GM12892 (cell line): Measurements from ENCODE around the gene FAM120A.
A peak's percentile ranks its signal among the peaks of the same experiment; 100 is the strongest.

Experiments
- DNase-seq: peaks from one replicate; pipeline ENCODE4 v3.0.0; 2011; ENCODE audit not compliant: insufficient read length
- FAIRE-seq: peaks from 2 replicates; lab custom pipeline; 2011; peaks lifted over from hg19 to GRCh38; lab: Jason Lieb, UNC
- POLR2A ChIP-seq: IDR thresholded peaks from 2 replicates; pipeline ENCODE4 v1.6.1; 2011; ENCODE audit warnings: low read depth, low read length, control low read depth
- POLR2AphosphoS5 ChIP-seq: IDR thresholded peaks from 2 replicates; pipeline ENCODE4 v1.6.1; 2011; ENCODE audit warnings: low read depth, low read length, control low read depth
- TAF1 ChIP-seq: IDR thresholded peaks from 2 replicates; pipeline ENCODE4 v1.6.1; 2011; ENCODE audit warnings: low read depth, mild to moderate bottlenecking, control low read depth, low read length, borderline replicate concordance

FAM120A gene

DNA sequence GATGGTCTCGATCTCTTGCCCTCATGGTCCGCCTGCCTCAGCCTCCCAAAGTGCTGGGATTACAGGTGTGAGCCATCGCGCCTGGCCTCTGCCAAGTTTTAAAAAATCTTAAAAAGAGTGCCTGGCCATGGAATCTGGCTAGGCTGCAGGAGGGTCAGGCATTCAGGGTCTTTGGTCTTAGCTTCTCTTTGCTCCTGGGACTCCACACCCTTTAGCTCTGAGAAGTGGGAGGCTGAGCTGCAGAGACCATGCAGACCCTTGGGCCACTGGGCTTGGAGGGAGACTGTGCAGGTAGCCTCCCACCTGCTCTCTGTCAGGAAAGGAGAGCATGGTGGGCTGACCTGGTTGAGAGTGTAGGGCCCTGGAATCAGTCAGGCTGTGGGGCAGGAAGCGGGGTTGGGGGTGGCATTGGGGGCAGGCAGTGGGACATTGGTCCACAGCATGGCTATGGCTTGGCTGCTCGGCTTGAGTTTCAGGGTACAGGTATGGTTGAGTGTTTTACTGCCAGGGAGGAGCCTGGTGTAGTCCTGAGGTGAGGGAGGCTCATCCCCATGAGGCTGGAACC lies 145.7 kb downstream of the FAM120A start:
- FAIRE-seq (no peak), DNase-seq (no peak)
- TF ChIP-seq POLR2AphosphoS5 (no peak), POLR2A (no peak), TAF1 (no peak)

DNA sequence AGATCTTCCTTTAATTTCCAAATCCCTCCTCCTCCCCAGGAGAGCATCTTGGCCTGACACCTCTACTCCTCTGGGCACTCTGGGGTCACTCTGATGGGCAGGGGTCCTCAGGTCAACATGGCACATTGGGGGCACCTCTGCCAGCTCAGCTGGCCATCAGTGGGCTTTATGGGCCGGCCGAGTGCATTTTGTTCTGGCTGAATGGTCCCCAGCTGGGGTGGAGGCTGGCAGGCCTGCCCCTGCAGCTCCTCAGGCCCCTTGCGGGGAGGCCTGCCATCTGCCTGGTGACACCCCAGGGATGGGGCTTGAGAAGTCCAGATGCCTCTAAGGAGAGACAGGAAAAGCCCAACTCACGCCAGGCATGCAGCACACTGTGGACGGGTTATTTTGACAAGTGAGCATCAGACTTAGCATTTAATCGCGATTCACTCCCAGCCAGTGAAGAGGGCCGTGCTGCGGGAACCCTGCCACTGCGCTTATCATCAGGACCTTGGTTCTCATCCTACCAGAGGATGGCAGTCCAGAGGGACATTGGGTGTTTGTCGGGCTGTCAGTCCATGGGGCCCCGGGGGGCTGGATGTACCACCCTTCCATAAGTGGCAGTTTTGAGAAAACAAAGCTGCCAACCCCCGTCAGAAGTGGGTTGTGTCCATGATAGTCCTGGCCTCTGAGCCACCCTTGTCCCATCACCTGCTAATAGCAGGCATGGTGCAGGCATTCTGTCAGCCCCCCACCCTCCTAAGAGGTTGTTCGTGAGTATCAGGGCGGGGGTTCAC lies 146.6 kb downstream of the FAM120A start:
- DNase-seq (no peak), FAIRE-seq (no peak)
- TF ChIP-seq POLR2AphosphoS5 (no peak), TAF1 (no peak), POLR2A (no peak)

DNA sequence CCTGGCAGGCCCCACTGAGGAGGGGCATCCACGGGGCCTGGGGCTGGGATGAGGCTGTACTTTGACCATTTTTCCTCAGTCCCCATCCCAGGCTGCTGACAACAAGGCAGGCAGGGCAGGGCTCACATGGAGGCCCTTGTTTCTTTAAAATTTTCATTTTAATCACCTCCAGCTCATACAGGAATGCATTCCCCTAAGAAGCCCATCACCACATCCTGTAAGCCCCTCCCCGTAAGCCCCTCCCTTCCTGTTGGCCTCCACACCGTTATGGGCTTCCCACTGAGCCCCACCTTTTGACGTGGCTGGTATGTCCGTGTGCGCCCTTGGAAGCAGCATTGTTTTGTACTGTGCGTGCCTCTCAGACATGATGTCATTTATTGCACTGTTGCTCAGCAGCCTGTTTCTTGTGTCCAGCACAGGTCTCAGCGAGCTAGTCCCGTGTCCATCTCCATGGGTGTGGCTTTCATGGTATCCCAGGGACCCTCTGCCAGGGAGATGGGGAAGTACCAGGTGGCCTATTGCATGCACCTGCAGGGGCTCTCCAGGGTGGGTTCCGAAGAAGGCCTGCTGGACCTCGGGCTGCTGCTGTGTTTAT lies 147.3 kb downstream of the FAM120A start:
- FAIRE-seq, result no peak
- no peak for DNase-seq

DNA sequence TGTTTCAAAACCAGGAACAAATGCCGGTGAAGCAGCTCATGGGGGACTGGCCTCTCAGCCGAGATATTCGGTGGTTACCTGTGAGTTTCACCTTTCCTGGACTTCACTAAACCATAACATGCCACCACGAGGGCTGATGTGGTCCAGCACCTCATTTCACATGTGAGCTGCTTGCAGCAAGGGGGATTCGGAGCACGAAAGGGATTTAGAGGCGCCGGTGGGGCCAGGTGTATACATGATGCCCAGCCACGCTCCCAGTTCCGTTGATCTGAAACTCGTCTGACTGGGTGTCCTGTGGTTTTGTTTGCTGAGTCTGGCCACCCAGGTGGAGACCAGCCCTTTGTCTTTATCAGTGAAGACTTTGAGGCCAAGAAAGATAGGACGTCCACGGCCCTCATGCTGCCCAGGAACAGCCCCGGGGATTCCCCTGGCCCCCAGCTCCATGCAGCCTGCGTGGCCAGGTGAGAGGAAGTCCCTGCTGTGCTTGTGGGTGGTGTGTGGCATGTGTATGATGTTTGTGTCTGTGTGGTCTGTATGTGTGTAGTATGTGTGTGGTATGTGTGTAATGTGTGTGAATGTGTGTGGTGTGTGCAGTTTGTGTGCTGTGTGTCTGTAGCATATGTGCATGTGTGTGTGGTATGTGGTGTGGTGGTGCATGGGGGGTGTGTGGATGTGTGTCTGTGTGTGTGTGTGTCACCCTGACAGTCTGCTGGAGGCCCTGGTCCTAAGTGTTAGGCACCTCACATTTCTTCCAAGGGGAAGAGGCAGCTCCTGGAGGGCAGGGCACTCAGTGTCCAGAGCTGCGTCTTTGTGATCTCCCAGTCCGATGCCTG lies 148.3 kb downstream of the FAM120A start:
- no peak for DNase-seq

More for the DNA sequence above, 147.3 kb downstream of the FAM120A start:
- TF ChIP-seq POLR2AphosphoS5 (no peak), POLR2A (no peak), TAF1 (no peak)

DNA sequence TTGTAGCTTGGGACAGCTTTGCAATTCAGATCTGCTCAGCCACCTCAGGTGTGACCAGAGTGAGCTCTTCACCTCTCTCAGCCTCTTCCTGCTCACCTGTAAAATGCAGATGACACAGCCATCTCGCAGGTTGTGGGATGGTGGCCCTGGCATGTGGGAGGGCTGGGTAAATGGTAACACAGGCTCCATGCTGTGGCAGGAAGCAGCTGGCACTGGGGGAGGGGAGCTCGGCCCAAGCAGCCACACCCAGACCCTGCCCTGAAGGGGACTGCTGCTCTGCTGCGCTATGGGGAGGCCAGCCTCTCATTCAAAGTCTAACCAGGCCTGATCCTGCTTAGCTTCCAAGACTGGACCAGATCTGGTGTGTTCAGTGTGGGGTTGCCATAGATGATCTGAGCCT lies 149.0 kb downstream of the FAM120A start:
- TF ChIP-seq POLR2AphosphoS5 (no peak), POLR2A (no peak), TAF1 (no peak)
- no peak for DNase-seq
- FAIRE-seq, result no peak

More for the DNA sequence above, 148.3 kb downstream of the FAM120A start:
- peak; percentile 53 for FAIRE-seq
- TF ChIP-seq TAF1 (no peak), POLR2AphosphoS5 (no peak), POLR2A (no peak)

DNA sequence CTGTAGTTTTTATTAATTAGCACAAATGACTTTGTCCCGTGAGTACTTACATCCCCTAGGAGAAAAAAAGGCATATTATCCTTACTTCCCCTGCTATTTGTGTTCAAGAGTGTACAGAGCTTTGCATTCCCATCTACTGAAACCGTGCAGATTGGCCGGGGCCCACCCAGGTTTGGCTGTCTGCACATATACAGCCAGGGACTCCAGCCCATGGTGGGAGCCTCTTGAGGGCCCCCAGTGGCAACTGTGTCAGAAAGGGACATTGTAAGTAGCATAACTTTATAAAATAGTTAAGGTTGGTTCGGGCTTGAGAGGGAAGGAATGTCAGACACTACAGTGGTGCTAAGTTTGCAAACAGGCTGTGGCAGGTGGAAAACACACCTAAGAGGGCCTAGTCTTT lies 149.6 kb downstream of the FAM120A start:
- DNase-seq (no peak), FAIRE-seq (no peak)
- TF ChIP-seq POLR2AphosphoS5 (no peak), TAF1 (no peak), POLR2A (no peak)

DNA sequence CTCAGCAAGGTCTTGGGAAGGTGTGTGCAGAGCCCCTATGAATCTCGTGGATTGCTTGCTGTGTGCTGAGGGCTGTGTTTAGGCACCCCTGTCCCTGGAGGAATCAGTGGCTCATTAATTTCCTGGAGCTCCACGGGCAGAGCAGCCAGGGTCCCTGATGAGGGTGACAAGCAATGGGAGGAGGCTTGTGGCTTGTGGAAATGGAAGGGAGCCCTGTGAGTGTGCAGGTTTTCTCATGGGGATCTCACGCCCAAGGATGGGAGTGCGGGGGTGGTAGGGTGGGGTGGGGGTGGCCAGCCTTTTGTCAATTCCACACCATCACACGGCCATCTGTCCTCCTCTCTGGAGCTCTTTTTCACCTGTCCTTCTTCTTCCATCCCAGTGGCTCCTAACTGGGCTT lies 150.2 kb downstream of the FAM120A start:
- DNase-seq (no peak), FAIRE-seq (no peak)
- no peak for TF ChIP-seq POLR2A
- no peak for TF ChIP-seq POLR2AphosphoS5
- no peak for TF ChIP-seq TAF1

DNA sequence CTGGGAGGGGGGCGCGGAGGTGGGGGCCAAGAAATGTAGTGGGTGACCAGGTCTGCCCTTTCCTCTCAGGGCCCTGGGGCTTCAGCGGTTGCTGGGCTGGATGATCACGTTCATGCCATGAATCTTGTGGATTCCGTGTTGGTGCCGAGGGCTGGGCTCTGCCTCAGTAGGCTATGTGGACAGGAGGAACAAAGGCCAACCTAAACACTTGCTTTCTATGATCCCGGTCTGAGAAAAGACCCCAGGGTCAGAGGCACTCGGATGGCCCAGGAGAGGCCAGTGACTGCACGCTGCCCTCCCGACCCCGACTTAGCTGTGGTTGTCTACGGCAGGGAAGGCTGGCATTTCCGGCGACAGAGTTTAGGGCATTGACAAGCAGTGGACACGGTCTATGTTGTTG lies 151.5 kb downstream of the FAM120A start:
- DNase-seq, result no peak
- no peak for FAIRE-seq

DNA sequence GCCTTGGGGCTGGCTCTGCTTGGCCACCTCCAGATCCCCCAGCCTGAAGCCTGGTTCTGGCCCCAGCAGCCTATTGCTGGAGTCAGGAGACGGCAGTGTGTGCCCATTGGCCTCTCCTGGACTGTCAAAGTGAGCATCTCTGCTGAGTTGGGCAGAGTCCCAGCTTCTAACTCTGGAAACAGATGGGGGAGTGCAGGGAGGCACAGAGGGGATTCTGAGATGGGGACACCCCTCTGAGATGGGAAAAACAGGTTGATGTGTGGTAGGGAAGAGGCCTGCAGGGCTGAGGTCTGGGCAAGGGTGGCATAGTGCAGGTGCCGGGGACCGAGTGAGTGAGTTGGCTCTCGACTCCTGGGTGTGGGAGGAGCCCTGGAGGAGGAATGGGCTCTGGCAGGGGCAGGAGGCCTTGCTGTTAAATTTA lies 152.4 kb downstream of the FAM120A start:
- DNase-seq (no peak), FAIRE-seq (no peak)
- no peak for TF ChIP-seq TAF1
- TF ChIP-seq POLR2A, result no peak
- TF ChIP-seq POLR2AphosphoS5, result no peak

More for the DNA sequence above, 151.5 kb downstream of the FAM120A start:
- TF ChIP-seq TAF1, result no peak
- TF ChIP-seq POLR2A, result no peak
- TF ChIP-seq POLR2AphosphoS5, result no peak

DNA sequence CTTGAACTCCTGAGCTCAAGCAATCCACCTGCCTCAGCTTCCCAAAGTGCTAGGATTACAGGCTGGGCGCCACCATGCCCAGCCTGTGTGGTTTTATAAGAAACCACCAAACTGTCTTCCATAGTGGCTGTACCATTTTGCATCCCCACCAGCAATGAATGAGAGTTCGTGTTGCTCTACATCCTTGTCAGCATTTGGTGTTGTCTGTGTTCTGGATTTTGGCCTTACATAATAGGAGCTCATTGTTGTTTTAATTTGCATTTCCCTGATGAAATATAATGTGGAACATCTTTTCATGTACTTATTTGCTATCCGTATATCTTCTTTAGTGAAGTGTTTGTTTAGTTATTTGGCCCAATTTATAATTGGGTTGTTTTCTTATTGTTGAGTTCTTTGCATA lies 154.7 kb downstream of the FAM120A start:
- TF ChIP-seq POLR2A (no peak), POLR2AphosphoS5 (no peak), TAF1 (no peak)
- no peak for FAIRE-seq
- DNase-seq, result no peak

DNA sequence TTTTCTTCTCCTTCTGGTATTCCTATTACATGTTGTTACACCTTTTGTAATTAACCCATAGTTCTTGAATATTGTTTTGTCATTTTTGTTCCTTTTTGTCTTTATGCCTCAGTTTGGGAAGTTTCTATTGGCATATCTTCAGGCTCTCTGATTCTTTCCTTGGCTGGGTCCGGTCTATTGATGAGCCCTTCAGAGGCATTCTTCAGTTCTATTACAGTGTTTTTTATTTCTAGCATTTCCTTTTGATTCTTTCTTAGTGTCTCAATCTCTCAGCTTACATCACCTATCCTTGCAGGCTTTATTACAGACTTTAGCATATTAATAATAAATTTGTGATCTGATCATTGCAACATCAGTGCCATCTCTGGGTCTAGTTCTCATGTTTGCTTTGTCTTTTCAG lies 158.7 kb downstream of the FAM120A start:
- FAIRE-seq, result no peak
- DNase-seq, result no peak
- TF ChIP-seq TAF1, result no peak
- no peak for TF ChIP-seq POLR2A
- no peak for TF ChIP-seq POLR2AphosphoS5
